Limb (tissue), 2 donors: ENCODE results near the gene SETDB2.

Experiments used
- DNase-seq, 2 donors: peaks; one replicate each; pipeline ENCODE4 v3.0.0-alpha.2; 2016; ENCODE audit errors: extremely low spot score in 2 of 2

The SETDB2 gene

DNA sequence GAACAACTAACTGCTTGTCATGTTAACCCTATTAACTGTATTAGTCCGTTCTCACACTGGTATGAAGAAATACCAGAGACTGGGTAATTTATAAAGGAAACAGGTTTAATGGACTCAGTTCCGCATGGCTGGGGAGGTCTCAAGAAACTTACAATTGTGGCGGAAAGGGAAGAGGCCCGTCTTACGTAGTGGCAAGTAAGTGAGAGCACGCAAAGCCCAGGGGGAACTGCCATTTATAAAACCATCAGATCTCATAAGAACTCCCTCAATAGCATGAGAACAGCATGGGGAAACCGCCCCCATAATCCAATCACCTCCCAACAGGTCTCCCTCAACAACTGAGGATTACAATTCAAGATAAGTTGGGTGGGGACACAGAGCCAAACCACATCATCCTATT, 86.4 kb downstream of the SETDB2 start:
- DNase-seq, result no peak

DNA sequence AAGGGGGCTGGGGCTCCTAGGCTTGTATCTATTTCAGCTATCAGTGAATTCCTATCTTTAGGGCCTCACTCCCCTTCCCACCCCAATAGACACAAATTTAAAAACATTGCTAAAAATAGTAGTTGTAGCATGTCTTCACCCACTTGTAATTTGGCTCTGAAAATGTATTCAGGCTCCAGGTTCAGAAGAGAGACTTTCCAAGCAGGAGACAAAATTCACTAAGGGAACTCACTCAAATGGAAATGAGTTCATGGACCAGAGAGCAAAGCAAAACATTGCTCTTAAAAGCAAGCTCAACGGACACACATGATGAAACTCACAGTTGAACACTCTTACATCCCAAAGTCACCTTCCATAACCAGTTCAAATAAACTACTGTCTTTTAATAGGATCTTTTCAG, 88.5 kb downstream of the SETDB2 start:
- DNase-seq, result no peak

DNA sequence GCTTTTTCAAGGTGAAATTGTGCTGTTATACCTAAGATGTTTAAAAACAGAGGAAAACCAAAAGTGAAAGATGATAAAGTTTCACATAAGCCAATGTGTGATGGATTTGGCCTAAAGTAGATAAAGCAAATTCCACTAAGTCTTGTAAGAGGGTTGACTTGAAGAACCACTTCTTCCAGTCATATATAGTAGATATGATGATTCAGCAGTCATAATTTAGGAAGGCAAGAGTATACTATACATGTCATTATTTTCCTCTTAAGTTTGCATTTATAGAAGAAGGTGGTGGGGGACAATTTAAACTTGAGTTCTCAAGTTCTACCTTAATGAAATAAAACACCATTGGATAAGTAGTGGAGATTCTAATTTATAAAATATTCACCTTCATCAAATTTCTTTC, 88.9 kb downstream of the SETDB2 start:
- DNase-seq, result no peak

DNA sequence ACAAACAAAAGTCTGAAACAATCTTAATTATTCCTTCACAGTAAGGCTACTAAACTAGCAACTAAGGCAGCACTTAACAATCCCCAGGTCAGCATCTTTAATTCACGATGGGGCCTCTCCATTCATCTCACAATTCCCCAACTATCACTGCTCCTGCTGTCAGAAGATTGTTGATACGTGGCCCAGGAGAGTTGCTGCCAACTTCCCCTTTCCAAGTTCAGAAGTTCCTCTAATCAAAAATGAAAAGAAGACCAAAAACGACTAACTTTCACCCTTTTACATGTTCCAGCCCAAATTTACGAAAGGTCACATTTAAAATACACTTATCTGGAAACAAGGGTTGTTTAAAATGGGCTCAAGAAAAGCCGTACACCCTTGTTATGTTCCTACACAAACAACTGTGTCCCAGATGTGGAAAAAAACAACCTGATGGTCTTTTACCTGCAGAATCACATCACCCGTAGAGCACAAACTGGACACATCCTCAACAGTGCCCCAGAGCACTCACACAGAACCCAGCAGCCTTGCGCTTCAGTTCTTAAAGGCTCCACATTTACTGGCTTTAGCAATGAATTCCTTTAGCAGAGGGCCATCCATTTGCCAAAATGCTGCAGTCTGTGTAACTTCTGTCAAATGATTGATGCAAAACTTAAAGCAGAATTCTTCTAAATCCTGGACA, 89.7 kb downstream of the SETDB2 start:
- no peak for DNase-seq

DNA sequence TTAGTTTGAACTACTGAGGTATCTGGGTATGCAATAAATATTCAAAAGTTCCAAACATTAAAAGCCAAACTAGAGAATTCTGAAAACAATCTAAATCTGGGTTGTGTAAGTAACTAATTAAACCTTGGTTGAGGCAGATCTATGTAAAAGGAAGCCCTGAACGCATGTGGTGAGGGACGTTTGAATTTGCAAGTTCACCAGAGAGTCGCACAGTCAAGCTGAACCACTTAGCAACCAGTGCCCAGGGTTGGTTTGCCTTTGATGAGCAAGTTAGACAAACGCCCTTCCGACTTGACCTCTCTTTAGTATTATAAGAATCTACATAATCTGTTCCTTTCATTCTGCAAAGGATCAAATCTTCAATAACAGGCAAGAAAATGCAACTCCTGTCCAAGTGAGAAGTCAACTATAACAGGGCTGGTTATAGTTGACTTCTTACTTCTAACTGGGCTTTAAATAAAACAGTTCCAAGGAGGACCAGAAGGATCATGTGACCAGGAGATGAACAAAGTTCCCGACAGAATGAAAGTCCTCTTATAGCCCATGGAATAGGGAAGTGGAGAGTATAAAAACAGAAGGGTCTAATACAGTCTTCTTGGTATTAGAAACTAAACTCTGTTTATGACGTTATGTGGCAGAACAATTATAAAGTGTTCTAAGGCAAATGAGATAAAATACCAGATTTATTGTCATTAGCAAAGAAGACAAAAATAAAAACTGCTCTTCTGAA, 92.2 kb downstream of the SETDB2 start:
- no peak for DNase-seq

DNA sequence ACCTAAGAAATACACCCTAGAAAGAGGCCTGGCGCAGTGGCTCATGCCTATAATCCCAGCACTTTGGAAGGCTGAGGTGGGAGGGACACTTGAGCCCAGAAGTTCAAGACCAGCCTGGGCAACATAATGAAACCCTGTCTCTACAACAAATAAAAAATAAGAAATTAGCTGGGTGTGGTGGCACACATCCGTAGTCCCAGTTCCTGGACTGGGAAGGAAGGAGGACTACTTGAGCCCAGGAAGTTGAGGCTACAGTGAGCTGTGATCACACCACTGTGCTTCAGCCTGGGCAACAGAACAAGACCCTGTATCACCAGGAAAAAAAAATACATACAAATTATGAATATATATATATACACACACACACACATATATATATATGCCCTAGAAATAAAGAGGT, 94.3 kb downstream of the SETDB2 start:
- no peak for DNase-seq

DNA sequence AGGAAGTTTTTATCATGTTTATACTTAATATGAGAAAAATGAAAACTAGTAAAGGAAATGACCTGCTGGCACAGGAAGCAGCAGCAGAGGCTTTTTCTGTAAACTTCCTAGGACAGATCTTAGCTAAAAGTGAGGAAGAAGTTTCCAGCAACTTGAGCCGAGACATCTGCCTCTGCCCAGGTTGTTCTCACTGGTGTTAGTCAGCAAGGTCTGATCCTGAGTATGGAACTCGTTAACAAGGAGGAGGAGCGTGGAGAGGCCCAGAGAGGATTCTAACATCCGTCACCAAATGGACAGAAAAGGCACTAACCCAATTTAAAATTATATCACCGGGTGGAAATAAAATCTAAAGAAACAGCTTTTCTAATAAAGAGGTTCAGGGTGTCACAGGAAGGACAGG, 95.2 kb downstream of the SETDB2 start:
- DNase-seq, result no peak

DNA sequence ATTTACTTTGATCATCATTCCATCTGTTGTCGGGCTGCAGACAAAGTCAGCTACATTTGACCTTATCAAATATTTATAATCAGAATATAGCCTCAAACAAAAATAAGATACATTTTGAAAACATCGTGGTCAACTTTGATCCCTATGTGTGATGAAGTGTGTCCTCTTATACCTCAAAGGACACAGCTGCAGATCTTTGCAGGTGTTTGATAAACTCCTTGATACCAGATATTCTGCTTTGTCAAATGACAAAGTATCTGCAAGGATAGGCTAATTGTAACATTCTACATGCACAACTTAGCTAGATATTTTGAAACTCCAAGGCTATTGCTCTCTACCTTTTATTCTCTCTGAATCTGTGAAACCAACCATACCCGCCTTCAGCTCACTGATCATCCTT, 95.7 kb downstream of the SETDB2 start:
- no peak for DNase-seq

DNA sequence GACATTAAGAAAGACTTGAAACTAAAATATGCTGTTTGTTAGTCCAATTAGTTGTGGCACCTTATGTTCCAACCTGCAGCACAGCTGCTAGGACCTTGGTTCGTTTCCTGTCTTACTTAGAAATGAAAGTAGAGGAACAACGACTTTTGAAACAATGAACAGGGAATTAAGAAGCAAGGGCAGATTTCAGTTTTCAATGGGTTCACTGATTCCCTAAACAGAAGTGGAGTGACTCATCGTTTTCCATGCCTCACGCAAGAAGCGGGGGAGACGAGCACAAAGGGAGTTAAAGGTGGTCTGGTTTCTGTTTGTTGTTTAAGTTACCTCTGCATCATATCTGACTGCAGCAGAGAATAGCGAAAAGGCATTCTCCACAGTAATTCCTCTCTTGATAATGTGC, 96.5 kb downstream of the SETDB2 start:
- DNase-seq, result no peak

DNA sequence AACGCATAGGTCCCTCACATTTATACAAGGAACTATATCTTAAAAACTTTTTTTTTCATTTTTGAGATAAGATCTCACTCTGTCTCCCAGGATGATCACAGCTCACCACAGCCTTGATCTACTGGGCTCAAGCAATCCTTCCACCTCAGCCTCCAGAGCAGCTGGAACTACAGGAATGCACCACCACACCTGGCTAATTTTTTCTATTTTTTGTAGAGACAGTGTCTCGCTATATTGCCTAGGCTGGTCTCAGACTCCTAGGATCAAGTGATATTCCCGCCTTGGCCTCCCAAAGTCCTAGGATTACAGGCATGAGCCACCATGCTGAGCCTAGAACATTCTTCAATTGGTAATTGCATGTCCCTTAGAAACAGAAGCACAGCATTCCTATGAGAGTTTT, 99.6 kb downstream of the SETDB2 start:
- DNase-seq, result no peak
